Activated CD8-positive, alpha-beta memory T cell treated with anti-CD3 and anti-CD28 coated beads, Interleukin-2, amount 50 U/mL, for 24 hours (primary cell): Measurements from ENCODE around the gene LGR6.
"Not testable (repeated sequence)": the region's sequence is repeated elsewhere in the genome, so short reads cannot be mapped to it uniquely, and the experiment has no call there.

Experiments
- DNase-seq: peaks from one replicate; pipeline ENCODE4 v3.0.0-alpha.2; 2020; ENCODE audit errors: extremely low read depth

LGR6 gene

GRCh38 chr1:202333861-202334260 lies 140.3 kb downstream of the LGR6 start:
- DNase-seq: no peak

- no peak for DNase-seq
Observed at GRCh38 chr1:202343652-202344349, 150.2 kb downstream of the LGR6 start.

- no peak for DNase-seq
Observed at GRCh38 chr1:202348005-202348508, 154.5 kb downstream of the LGR6 start.

- DNase-seq: peak; percentile 90
Observed at GRCh38 chr1:202348509-202349205, 155.1 kb downstream of the LGR6 start, which contains the start of gene PPP1R12B. TSS of gene PPP1R12B (plus strand) at chr1:202348699. CDS start at chr1:202348852, 153 bp downstream.

GRCh38 chr1:202349206-202349928 lies 155.8 kb downstream of the LGR6 start:
- DNase-seq: no peak

- no peak for DNase-seq
Observed at GRCh38 chr1:202351725-202352124, 158.1 kb downstream of the LGR6 start.

- not testable (repeated sequence) for DNase-seq
Observed at GRCh38 chr1:202352583-202353197, 159.1 kb downstream of the LGR6 start.

- no peak for DNase-seq
Observed at GRCh38 chr1:202355944-202356553, 162.4 kb downstream of the LGR6 start.

GRCh38 chr1:202357506-202357905 lies 163.9 kb downstream of the LGR6 start:
- no peak for DNase-seq

GRCh38 chr1:202361224-202361623 lies 167.6 kb downstream of the LGR6 start:
- no peak for DNase-seq

- no peak for DNase-seq
Observed at GRCh38 chr1:202361701-202362100, 168.1 kb downstream of the LGR6 start.

GRCh38 chr1:202362212-202362611 lies 168.6 kb downstream of the LGR6 start:
- DNase-seq: no peak

GRCh38 chr1:202365092-202365815 lies 171.7 kb downstream of the LGR6 start:
- no peak for DNase-seq

- no peak for DNase-seq
Observed at GRCh38 chr1:202367271-202367670, 173.7 kb downstream of the LGR6 start.
